ENCODE results near the gene PTK7. TPM values are rescaled to one million over a fixed set of nuclear protein-coding genes. Genes with fewer than 3 reads are reported as not detected.

The PTK7 gene
- total and polyA plus RNA-seq, 2 experiments from 2014 or later: 46.1 to 147 TPM

- H3K9me2 ChIP-seq (ENCODE audit: insufficient read depth): no peaks in the 10 kb centered on the region
- Mint-ChIP-seq H3K4me1 (peaks cover 47% of the 10 kb centered on the region), H3K27me3 (ENCODE audit: insufficient read depth, low read depth, poor library complexity) (peaks cover 19% of the 10 kb centered on the region), H3K27ac (no peak overlapping the region; the same call in 1 of the 2 replicates), H3K4me3 (no peak overlapping the region), H3K9me3 (no peaks in the 10 kb centered on the region), H3K36me3 (ENCODE audit: low read depth) (no peaks in the 10 kb centered on the region)
- DNase-seq (ENCODE audit: low spot score) (no peak), ATAC-seq (no peak)
- no peak overlapping the region; the same call in 1 of the 2 replicates for H3K27ac ChIP-seq (ENCODE audit: low read depth)
- no peak overlapping the region for H3K4me2 ChIP-seq
- 0 out of 2 replicates have a peak, but pooled peaks cover 2% of the 10 kb centered on the region for H3F3A ChIP-seq (replicated peaks; ENCODE audit: low read depth)
- H4K20me1 ChIP-seq (replicated peaks; ENCODE audit: insufficient read depth): peaks cover 14% of the 10 kb centered on the region; the same call in 1 of the 2 replicates
- no peak overlapping the region for H2AFZ ChIP-seq
- no peaks in the 10 kb centered on the region for H3K36me3 ChIP-seq (ENCODE audit: insufficient read depth)
- no peak overlapping the region for H3K4me3 ChIP-seq
- no peaks in the 10 kb centered on the region for H3K27me3 ChIP-seq (ENCODE audit: insufficient read depth)
- TF ChIP-seq CREB1 (CRISPR knock-in tag; IDR thresholded peaks at IDR 0.05; ENCODE audit: low read depth) (no peak), POLR2AphosphoS5 (IDR thresholded peaks at IDR 0.05; ENCODE audit: low read depth) (no peak), EZH2phosphoT487 (IDR thresholded peaks at IDR 0.05; ENCODE audit: unreplicated experiment) (no peak), REST (IDR thresholded peaks at IDR 0.05; ENCODE audit: unreplicated experiment) (no peak), STAT1 (IDR thresholded peaks at IDR 0.05; ENCODE audit: unreplicated experiment) (no peak)
- TF ChIP-seq, protein P1, sequence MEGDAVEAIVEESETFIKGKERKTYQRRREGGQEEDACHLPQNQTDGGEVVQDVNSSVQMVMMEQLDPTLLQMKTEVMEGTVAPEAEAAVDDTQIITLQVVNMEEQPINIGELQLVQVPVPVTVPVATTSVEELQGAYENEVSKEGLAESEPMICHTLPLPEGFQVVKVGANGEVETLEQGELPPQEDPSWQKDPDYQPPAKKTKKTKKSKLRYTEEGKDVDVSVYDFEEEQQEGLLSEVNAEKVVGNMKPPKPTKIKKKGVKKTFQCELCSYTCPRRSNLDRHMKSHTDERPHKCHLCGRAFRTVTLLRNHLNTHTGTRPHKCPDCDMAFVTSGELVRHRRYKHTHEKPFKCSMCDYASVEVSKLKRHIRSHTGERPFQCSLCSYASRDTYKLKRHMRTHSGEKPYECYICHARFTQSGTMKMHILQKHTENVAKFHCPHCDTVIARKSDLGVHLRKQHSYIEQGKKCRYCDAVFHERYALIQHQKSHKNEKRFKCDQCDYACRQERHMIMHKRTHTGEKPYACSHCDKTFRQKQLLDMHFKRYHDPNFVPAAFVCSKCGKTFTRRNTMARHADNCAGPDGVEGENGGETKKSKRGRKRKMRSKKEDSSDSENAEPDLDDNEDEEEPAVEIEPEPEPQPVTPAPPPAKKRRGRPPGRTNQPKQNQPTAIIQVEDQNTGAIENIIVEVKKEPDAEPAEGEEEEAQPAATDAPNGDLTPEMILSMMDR (conservative IDR thresholded peaks at IDR 0.05; ENCODE audit: low read depth in 2 of 2): no peak
- TF ChIP-seq, protein P2, sequence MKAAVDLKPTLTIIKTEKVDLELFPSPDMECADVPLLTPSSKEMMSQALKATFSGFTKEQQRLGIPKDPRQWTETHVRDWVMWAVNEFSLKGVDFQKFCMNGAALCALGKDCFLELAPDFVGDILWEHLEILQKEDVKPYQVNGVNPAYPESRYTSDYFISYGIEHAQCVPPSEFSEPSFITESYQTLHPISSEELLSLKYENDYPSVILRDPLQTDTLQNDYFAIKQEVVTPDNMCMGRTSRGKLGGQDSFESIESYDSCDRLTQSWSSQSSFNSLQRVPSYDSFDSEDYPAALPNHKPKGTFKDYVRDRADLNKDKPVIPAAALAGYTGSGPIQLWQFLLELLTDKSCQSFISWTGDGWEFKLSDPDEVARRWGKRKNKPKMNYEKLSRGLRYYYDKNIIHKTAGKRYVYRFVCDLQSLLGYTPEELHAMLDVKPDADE (IDR thresholded peaks at IDR 0.05): no peak
- H3K4me1 ChIP-seq (ENCODE audit: insufficient read depth): peaks cover 19% of the 10 kb centered on the region
- peaks cover 92% of the 10 kb centered on the region for H3K79me2 ChIP-seq (replicated peaks; ENCODE audit: insufficient read depth)
Observed at GRCh38 chr6:43119482-43119881, 43.4 kb downstream of the PTK7 start.

DNA sequence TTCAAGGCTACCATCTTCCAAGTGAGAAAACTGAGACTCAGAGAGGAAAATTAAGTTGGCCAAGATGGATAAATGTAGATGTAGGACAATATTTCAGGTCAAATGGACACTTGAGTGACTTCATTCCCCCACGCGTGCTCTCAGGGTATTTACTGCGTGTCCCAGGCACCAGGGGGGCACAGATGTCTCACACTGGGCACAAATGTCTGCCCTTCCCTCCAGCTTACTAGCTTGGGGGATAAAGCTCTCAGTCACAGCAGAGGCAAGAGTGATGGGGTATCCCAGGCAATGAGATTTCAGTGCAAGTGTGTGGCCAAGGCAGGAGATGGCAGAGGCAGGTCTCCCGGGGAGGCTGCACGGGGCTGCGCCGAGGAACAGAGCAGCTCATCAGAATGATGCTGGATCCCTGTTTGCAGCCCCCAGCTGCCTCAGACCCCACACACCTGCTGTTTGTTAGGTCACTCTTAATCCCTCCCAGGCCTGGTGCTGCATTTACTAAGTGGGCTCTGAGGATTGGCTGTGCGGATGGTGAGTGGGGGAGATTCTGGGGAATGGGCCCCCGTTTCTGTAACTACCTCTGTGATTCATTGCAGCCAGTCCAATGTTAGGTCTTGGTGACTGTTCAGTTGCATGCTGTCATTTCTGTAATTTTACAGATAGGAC lies 44.1 kb downstream of the PTK7 start:
- Mint-ChIP-seq H3K27ac (peak overlapping the region; percentile 11; the same call in 1 of the 2 replicates), H3K4me1 (peaks cover 43% of the 10 kb centered on the region), H3K36me3 (ENCODE audit: low read depth) (no peaks in the 10 kb centered on the region), H3K9me3 (no peaks in the 10 kb centered on the region), H3K4me3 (no peak overlapping the region), H3K27me3 (ENCODE audit: insufficient read depth, low read depth, poor library complexity) (peaks cover 16% of the 10 kb centered on the region)
- peaks cover 13% of the 10 kb centered on the region for H3K4me1 ChIP-seq (ENCODE audit: insufficient read depth)
- no peaks in the 10 kb centered on the region for H3K9me2 ChIP-seq (ENCODE audit: insufficient read depth)
- H3K27me3 ChIP-seq (ENCODE audit: insufficient read depth): no peaks in the 10 kb centered on the region
- no peak overlapping the region for H3K4me3 ChIP-seq
- no peaks in the 10 kb centered on the region for H3K36me3 ChIP-seq (ENCODE audit: insufficient read depth)
- H2AFZ ChIP-seq: no peak overlapping the region
- ATAC-seq (no peak), DNase-seq (ENCODE audit: low spot score) (no peak)
- peaks cover 14% of the 10 kb centered on the region; the same call in 1 of the 2 replicates for H4K20me1 ChIP-seq (replicated peaks; ENCODE audit: insufficient read depth)
- no peak overlapping the region for H3K4me2 ChIP-seq
- no peak overlapping the region for H3K27ac ChIP-seq (ENCODE audit: low read depth)
- H3F3A ChIP-seq (replicated peaks; ENCODE audit: low read depth): 0 out of 2 replicates have a peak, but pooled peaks cover 2% of the 10 kb centered on the region
- peaks cover 89% of the 10 kb centered on the region for H3K79me2 ChIP-seq (replicated peaks; ENCODE audit: insufficient read depth)
- TF ChIP-seq ZNF462 (CRISPR knock-in tag; IDR thresholded peaks at IDR 0.05): no peak

Measured in GM23338 (cell line).